HepG2 (cell line): ENCODE results near the gene CLDN3. TPM values are rescaled to one million over a fixed set of nuclear protein-coding genes. Genes with fewer than 3 reads are reported as not detected.

Source experiments
- EP300 ChIP-seq, 3 experiments: sonication (generic) in 1 of 3; formaldehyde crosslinking in 1 of 3; IDR thresholded peaks; 2 replicates each; pipeline versions ENCODE4 v1.5.1 to v1.6.1; 2011 to 2020; ENCODE audit warnings: low read depth in 2 of 3, low read length in 2 of 3, borderline replicate concordance in 1 of 3, improper control_type of control experiment in 1 of 3, mild to moderate bottlenecking in 1 of 3, missing genetic modification reagents in 1 of 3, moderate library complexity in 1 of 3
- GABPB1 ChIP-seq: IDR thresholded peaks from 2 replicates; pipeline ENCODE4 v1.6.1; 2016; ENCODE audit warnings: mild to moderate bottlenecking, missing genetic modification reagents, moderate library complexity, missing compliant biosample characterization
- GATAD1 ChIP-seq: IDR thresholded peaks from 2 replicates; pipeline ENCODE4 v1.6.1; 2016; ENCODE audit warnings: missing genetic modification reagents, missing compliant biosample characterization
- HCFC1 ChIP-seq: fragments of 150-350 bp; IDR thresholded peaks from 2 replicates; pipeline ENCODE4 v1.6.1; 2014; ENCODE audit warnings: low read depth, low read length
- HIC2 ChIP-seq: sonication (generic); formaldehyde crosslinking; IDR thresholded peaks from 2 replicates; pipeline ENCODE4 v1.9.0; 2022; ENCODE audit warnings: low read depth, missing genetic modification reagents
- JDP2 ChIP-seq: sonication (generic); formaldehyde crosslinking; IDR thresholded peaks from 2 replicates; pipeline ENCODE4 v1.8.1; 2022; ENCODE audit warnings: missing genetic modification reagents, borderline replicate concordance
- MXI1 ChIP-seq: IDR thresholded peaks from 3 replicates; pipeline ENCODE4 v1.6.1; 2012; ENCODE audit warnings: low read depth, low read length, inconsistent platforms, borderline replicate concordance
- NAIF1 ChIP-seq: sonication (generic); formaldehyde crosslinking; IDR thresholded peaks from 2 replicates; pipeline ENCODE4 v1.5.0; 2020; ENCODE audit warnings: mild to moderate bottlenecking, missing genetic modification reagents, borderline replicate concordance
- PHF21A ChIP-seq: sonication (generic); formaldehyde crosslinking; IDR thresholded peaks from 2 replicates; pipeline ENCODE4 v1.5.0; 2020; ENCODE audit warnings: mild to moderate bottlenecking, missing genetic modification reagents
- PHF8 ChIP-seq: sonication (generic); formaldehyde crosslinking; IDR thresholded peaks from 2 replicates; pipeline ENCODE4 v1.5.0; 2020; ENCODE audit warnings: missing genetic modification reagents
- SALL1 ChIP-seq: sonication (generic); formaldehyde crosslinking; IDR thresholded peaks from 2 replicates; pipeline ENCODE4 v1.8.0; 2022; ENCODE audit warnings: mild to moderate bottlenecking, missing genetic modification reagents
- SRSF1 ChIP-seq: fragments of 200-400 bp; formaldehyde crosslinking; optimal IDR thresholded peaks from 2 replicates; pipeline ENCODE3; 2017; ENCODE audit warnings: mild to moderate bottlenecking, low read depth, low read length, moderate library complexity
- SYNCRIP ChIP-seq: fragments of 200-400 bp; formaldehyde crosslinking; IDR thresholded peaks from 2 replicates; pipeline ENCODE4 v1.6.1; 2018; ENCODE audit warnings: mild to moderate bottlenecking, low read depth, low read length; ENCODE audit not compliant: insufficient read depth
- ZNF33A ChIP-seq: sonication (generic); formaldehyde crosslinking; IDR thresholded peaks from 2 replicates; pipeline ENCODE4 v1.5.1; 2020; ENCODE audit warnings: missing genetic modification reagents, mild to moderate bottlenecking, moderate library complexity, borderline replicate concordance
- ZNF652 ChIP-seq: IDR thresholded peaks from 2 replicates; pipeline ENCODE4 v1.6.1; 2016; ENCODE audit warnings: low read depth, borderline replicate concordance
- ZXDC ChIP-seq: sonication (generic); formaldehyde crosslinking; IDR thresholded peaks from 2 replicates; pipeline ENCODE4 v1.5.0; 2020; ENCODE audit warnings: mild to moderate bottlenecking, missing genetic modification reagents
- polyA plus RNA-seq, 8 experiments: library from polyadenylated mRNA; depleted of rRNA in 3 of 8; stranded (reverse) in 7 of 8; unstranded in 1 of 8; fragments of >200 nt; fragmentation: Illumina TruSeq in 4 of 8; extraction: Trizol in 4 of 8; gene quantifications; 2 replicates each; pipeline versions ENCODE4 v1.2.1 to v1.2.3, GENCODE V29; 2011 to 2016; ENCODE audit warnings: low read depth in 4 of 8, missing spikeins in 1 of 8, mixed read lengths in 1 of 8; ENCODE audit not compliant: insufficient read depth in 1 of 8
- total RNA-seq, 5 experiments: library from RNA; depleted of rRNA; stranded (reverse); fragments of >200 nt; fragmentation: Illumina TruSeq; extraction: Trizol; gene quantifications; 2 replicates each; pipeline ENCODE4 v1.2.3, GENCODE V29; 2016; ENCODE audit warnings: low read depth in 1 of 5
- TF ChIP-seq, protein P1 (sequence below): sonication (generic); formaldehyde crosslinking; IDR thresholded peaks from 2 replicates; pipeline ENCODE4 v1.4.0; 2020; ENCODE audit warnings: mild to moderate bottlenecking, low read depth, missing genetic modification reagents
- TF ChIP-seq, protein P2 (sequence below): sonication (generic); formaldehyde crosslinking; IDR thresholded peaks from 2 replicates; pipeline ENCODE4 v1.4.0; 2020; ENCODE audit warnings: missing genetic modification reagents; ENCODE audit errors: not compliant biosample characterization

Gene CLDN3
- total and polyA plus RNA-seq, 2 of the 13 experiments (the other 11 are each of a cell fraction or from before 2014, with no cell fraction given), result 0.31 to 0.51 TPM

- TF ChIP-seq NAIF1 (CRISPR knock-in tag) (no peak), PHF8 (CRISPR knock-in tag) (no peak), SYNCRIP (no peak), EP300 (IDR thresholded peaks at IDR 0.05; ENCODE audit: low read depth in 2 of 2, low read length in 2 of 2) (peak in 1 of 2 experiments; percentile 27; a peak in 2 of 4 replicates), EP300 (CRISPR knock-in tag; IDR thresholded peaks at IDR 0.05; ENCODE audit: borderline replicate concordance) (no peak), MXI1 (peak; percentile 71; the same call in 1 of the 3 replicates), PHF21A (CRISPR knock-in tag) (peak; percentile 41; the same call in 1 of the 2 replicates), ZNF652 (CRISPR knock-in tag) (peak; percentile 97), GABPB1 (peak; percentile 18; the same call in 1 of the 2 replicates), ZNF33A (CRISPR knock-in tag) (no peak), HIC2 (CRISPR knock-in tag) (peak; percentile 50; the same call in 1 of the 2 replicates), SALL1 (peak; percentile 39; the same call in 1 of the 2 replicates), SRSF1 (peak; percentile 64), HCFC1 (no peak), JDP2 (CRISPR knock-in tag) (no peak), ZXDC (no peak), GATAD1 (CRISPR knock-in tag) (peak; percentile 50; the same call in 1 of the 2 replicates)
- TF ChIP-seq, protein P1, sequence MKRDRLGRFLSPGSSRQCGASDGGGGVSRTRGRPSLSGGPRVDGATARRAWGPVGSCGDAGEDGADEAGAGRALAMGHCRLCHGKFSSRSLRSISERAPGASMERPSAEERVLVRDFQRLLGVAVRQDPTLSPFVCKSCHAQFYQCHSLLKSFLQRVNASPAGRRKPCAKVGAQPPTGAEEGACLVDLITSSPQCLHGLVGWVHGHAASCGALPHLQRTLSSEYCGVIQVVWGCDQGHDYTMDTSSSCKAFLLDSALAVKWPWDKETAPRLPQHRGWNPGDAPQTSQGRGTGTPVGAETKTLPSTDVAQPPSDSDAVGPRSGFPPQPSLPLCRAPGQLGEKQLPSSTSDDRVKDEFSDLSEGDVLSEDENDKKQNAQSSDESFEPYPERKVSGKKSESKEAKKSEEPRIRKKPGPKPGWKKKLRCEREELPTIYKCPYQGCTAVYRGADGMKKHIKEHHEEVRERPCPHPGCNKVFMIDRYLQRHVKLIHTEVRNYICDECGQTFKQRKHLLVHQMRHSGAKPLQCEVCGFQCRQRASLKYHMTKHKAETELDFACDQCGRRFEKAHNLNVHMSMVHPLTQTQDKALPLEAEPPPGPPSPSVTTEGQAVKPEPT (CRISPR knock-in tag), result no peak
- TF ChIP-seq, protein P2, sequence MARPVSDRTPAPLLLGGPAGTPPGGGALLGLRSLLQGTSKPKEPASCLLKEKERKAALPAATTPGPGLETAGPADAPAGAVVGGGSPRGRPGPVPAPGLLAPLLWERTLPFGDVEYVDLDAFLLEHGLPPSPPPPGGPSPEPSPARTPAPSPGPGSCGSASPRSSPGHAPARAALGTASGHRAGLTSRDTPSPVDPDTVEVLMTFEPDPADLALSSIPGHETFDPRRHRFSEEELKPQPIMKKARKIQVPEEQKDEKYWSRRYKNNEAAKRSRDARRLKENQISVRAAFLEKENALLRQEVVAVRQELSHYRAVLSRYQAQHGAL (CRISPR knock-in tag), result no peak
Observed at GRCh38 chr7:73742753-73743641, 27.1 kb downstream of the CLDN3 start (continued).
